ENCODE data around the gene ZWINT.
A peak's percentile ranks its signal among the peaks of the same experiment; 100 is the strongest.

ZWINT gene

DNA sequence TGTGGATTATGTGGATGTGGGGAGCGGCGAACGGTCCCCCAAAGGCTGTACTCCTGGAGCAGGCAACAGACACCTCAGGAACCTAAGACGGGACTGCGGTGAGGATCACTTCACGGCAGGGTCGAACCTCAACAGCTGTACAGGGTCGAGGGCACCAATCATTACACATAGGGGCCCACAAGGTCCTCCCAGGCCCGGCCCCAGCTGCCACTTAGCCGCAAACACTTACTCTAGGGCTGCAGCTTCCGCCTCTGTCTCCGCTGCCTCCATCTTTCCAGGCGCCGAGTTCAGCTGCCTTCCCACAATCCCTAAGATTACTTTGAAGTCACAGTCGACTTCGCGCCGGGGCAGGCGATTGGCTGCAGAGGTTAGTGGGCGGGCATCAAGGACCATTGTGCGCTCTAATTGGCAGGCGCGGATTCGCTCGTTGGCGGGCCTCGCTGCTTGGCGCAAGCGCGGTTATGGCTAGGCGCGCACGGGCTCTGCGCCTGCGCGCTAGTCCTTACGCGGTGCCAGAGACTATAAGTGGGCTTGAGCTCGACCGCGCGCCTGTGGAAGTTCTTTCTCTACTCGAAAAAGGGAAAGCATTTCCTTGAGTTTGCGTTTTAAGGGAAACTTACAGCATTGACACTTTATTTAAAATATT, at the start of gene ZWINT:
Gene ZWINT, minus strand, starts transcription at position 293 of the 646 bp plus-strand sequence. Its CDS starts 23 bp downstream, at position 270.
- Histone ChIP-seq H3K4me3 (ENCODE audit: low read length) (peak within 1 kb of the TSS; percentile 67), H3K4me1 (ENCODE audit: insufficient read depth, low read length) (peaks cover 10% of the 10 kb centered on the region), H2AFZ (ENCODE audit: low read depth, low read length) (peak within 1 kb of the TSS; percentile 94)

DNA sequence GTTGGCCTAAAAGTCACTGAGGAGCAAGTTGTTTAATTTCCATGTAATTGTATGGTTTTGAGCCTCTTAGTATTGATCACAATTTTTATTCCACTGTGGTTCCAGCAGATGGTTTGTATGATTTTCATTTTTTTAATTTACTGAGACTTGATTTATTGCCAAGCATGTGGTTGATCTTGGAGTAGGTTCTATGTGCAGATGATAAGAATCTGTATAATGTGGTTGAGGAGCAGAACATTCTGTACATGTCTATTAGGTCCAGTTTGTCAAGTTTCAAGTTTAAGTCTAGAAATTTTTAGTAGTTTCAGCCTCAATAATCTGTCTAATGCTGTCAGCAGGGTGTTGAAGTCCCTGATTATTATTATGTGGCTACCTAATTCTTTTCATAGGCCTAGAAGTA, 22.7 kb upstream of the ZWINT start:
- H3K36me3 ChIP-seq (ENCODE audit: insufficient read depth, low read length): no peaks in the 10 kb centered on the region
- no peak overlapping the region for H2AFZ ChIP-seq (ENCODE audit: low read depth, low read length)
- H3K27me3 ChIP-seq (ENCODE audit: insufficient read depth, low read length): no peaks in the 10 kb centered on the region
- H3K4me3 ChIP-seq (ENCODE audit: low read length): no peak overlapping the region
- no peaks in the 10 kb centered on the region for H3K4me1 ChIP-seq (ENCODE audit: insufficient read depth, low read length)
- H3K9me3 ChIP-seq (ENCODE audit: low read length): no peaks in the 10 kb centered on the region

More for the DNA sequence above, at the start of gene ZWINT:
- Histone ChIP-seq H3K27me3 (ENCODE audit: insufficient read depth, low read length) (no peaks in the 10 kb centered on the region), H3K9me3 (ENCODE audit: low read length) (no peaks in the 10 kb centered on the region), H3K36me3 (ENCODE audit: insufficient read depth, low read length) (peaks cover 24% of the 10 kb centered on the region)

- no peaks in the 10 kb centered on the region for H3K4me1 ChIP-seq (ENCODE audit: insufficient read depth, low read length)
- no peak overlapping the region for H2AFZ ChIP-seq (ENCODE audit: low read depth, low read length)
- H3K36me3 ChIP-seq (ENCODE audit: insufficient read depth, low read length): no peaks in the 10 kb centered on the region
- H3K27me3 ChIP-seq (ENCODE audit: insufficient read depth, low read length): no peaks in the 10 kb centered on the region
- peaks cover 9% of the 10 kb centered on the region for H3K9me3 ChIP-seq (ENCODE audit: low read length)
- no peak overlapping the region for H3K4me3 ChIP-seq (ENCODE audit: low read length)
These were observed 9.4 kb upstream of the ZWINT start for GRCh38 chr10:56370217-56371113.

DNA sequence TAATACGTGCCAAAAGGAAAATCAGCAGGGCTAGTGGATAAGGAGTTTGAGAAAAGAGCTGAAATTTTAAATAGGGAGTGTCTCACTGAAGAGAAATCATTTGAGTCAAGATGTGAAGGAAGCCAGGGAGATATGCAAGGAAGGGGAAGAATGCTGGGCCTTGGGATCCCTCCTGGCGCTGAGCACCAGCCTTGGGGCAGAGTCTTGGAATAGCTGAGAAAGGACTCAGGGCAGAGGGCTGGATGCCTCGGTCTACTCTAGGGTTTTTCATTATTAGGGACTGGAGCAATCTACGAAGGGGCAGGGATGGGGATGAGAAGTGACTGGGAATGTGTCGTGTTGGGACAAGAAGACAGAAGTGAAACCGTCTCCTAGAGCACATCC, 484 bp downstream of the ZWINT start:
- peaks cover 24% of the 10 kb centered on the region for H3K36me3 ChIP-seq (ENCODE audit: insufficient read depth, low read length)
- peak overlapping the region; percentile 94 for H2AFZ ChIP-seq (ENCODE audit: low read depth, low read length)
- H3K9me3 ChIP-seq (ENCODE audit: low read length): no peaks in the 10 kb centered on the region
- peaks cover 10% of the 10 kb centered on the region for H3K4me1 ChIP-seq (ENCODE audit: insufficient read depth, low read length)
- no peaks in the 10 kb centered on the region for H3K27me3 ChIP-seq (ENCODE audit: insufficient read depth, low read length)
- H3K4me3 ChIP-seq (ENCODE audit: low read length): peak overlapping the region; percentile 67

DNA sequence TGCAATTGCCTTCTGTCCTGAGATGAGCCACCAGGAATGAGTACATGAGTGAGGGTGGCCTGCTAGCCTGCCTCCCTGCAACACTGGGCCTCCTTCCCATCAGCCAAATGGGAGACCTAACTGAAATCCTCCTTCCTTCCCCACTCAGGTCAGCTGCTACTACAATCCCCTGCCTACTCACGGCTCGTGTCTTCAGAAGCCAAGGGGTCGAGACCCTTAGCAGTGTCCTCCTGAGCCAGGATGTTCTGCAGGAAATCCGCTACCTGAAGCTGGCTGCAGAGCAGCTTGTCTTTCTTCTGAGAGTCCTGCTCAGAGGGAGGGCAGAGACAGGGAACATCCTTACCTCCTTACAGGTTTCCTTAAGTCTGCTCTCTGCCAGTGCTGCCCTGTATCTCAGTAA, 1.2 kb downstream of the ZWINT start:
- Histone ChIP-seq H3K36me3 (ENCODE audit: insufficient read depth, low read length) (peaks cover 24% of the 10 kb centered on the region), H3K4me1 (ENCODE audit: insufficient read depth, low read length) (peaks cover 10% of the 10 kb centered on the region), H3K4me3 (ENCODE audit: low read length) (peak overlapping the region; percentile 67), H3K9me3 (ENCODE audit: low read length) (no peaks in the 10 kb centered on the region), H2AFZ (ENCODE audit: low read depth, low read length) (no peak overlapping the region), H3K27me3 (ENCODE audit: insufficient read depth, low read length) (no peaks in the 10 kb centered on the region)

- Histone ChIP-seq H2AFZ (ENCODE audit: low read depth, low read length) (no peak overlapping the region), H3K9me3 (ENCODE audit: low read length) (no peaks in the 10 kb centered on the region), H3K4me1 (ENCODE audit: insufficient read depth, low read length) (peaks cover 10% of the 10 kb centered on the region), H3K4me3 (ENCODE audit: low read length) (no peak overlapping the region), H3K36me3 (ENCODE audit: insufficient read depth, low read length) (peaks cover 24% of the 10 kb centered on the region), H3K27me3 (ENCODE audit: insufficient read depth, low read length) (no peaks in the 10 kb centered on the region)
These were observed 4.0 kb downstream of the ZWINT start for GRCh38 chr10:56357018-56357417.

- H3K9me3 ChIP-seq (ENCODE audit: low read length): no peaks in the 10 kb centered on the region
- no peak overlapping the region for H2AFZ ChIP-seq (ENCODE audit: low read depth, low read length)
These were observed 9.0 kb downstream of the ZWINT start for GRCh38 chr10:56351909-56352630.

GRCh38 chr10:56349611-56350010, 11.4 kb downstream of the ZWINT start:
- Histone ChIP-seq H3K4me1 (ENCODE audit: insufficient read depth, low read length) (no peaks in the 10 kb centered on the region), H3K4me3 (ENCODE audit: low read length) (no peak overlapping the region), H3K9me3 (ENCODE audit: low read length) (no peaks in the 10 kb centered on the region), H3K36me3 (ENCODE audit: insufficient read depth, low read length) (peaks cover 3% of the 10 kb centered on the region), H2AFZ (ENCODE audit: low read depth, low read length) (no peak overlapping the region), H3K27me3 (ENCODE audit: insufficient read depth, low read length) (no peaks in the 10 kb centered on the region)

More at GRCh38 chr10:56351909-56352630, 9.0 kb downstream of the ZWINT start:
- Histone ChIP-seq H3K4me1 (ENCODE audit: insufficient read depth, low read length) (no peaks in the 10 kb centered on the region), H3K36me3 (ENCODE audit: insufficient read depth, low read length) (peaks cover 3% of the 10 kb centered on the region), H3K4me3 (ENCODE audit: low read length) (no peak overlapping the region), H3K27me3 (ENCODE audit: insufficient read depth, low read length) (no peaks in the 10 kb centered on the region)

- Histone ChIP-seq H3K9me3 (ENCODE audit: low read length) (no peaks in the 10 kb centered on the region), H3K27me3 (ENCODE audit: insufficient read depth, low read length) (no peaks in the 10 kb centered on the region), H3K4me3 (ENCODE audit: low read length) (no peak overlapping the region), H2AFZ (ENCODE audit: low read depth, low read length) (no peak overlapping the region), H3K36me3 (ENCODE audit: insufficient read depth, low read length) (peaks cover 3% of the 10 kb centered on the region), H3K4me1 (ENCODE audit: insufficient read depth, low read length) (no peaks in the 10 kb centered on the region)
These were observed 13.0 kb downstream of the ZWINT start for GRCh38 chr10:56348101-56348500.

DNA sequence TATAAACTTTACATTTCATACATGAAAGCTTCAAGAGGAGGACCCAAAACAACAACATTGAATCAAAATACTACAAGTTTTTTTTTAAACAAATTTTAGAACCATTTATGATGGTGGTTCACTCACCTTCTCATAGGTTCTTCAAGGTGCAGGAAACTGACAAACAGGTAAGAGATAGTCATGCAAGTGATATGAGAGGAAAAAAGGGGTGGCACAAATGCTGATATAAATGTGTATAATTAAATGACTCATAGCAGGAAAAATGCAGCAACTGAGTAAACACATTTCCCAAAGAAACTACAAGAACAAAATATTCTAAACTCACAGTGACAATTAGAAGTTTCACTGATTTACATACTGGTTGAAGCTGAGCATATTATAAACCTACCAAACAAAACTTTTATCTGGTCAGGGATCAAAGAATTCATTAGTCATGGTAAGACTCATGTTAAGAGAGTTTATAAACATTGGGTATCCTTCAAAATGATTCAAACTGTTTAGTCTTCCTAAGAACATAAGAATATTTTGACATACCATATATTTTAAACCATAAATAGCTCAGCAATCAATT, 14.1 kb downstream of the ZWINT start:
- Histone ChIP-seq H3K4me3 (ENCODE audit: low read length) (no peak overlapping the region), H2AFZ (ENCODE audit: low read depth, low read length) (no peak overlapping the region), H3K27me3 (ENCODE audit: insufficient read depth, low read length) (no peaks in the 10 kb centered on the region)

GRCh38 chr10:56341612-56342011, 19.4 kb downstream of the ZWINT start:
- no peaks in the 10 kb centered on the region for H3K27me3 ChIP-seq (ENCODE audit: insufficient read depth, low read length)
- H3K4me1 ChIP-seq (ENCODE audit: insufficient read depth, low read length): no peaks in the 10 kb centered on the region
- H2AFZ ChIP-seq (ENCODE audit: low read depth, low read length): no peak overlapping the region
- no peaks in the 10 kb centered on the region for H3K36me3 ChIP-seq (ENCODE audit: insufficient read depth, low read length)
- no peaks in the 10 kb centered on the region for H3K9me3 ChIP-seq (ENCODE audit: low read length)
- H3K4me3 ChIP-seq (ENCODE audit: low read length): no peak overlapping the region

More for the DNA sequence above, 14.1 kb downstream of the ZWINT start:
- Histone ChIP-seq H3K9me3 (ENCODE audit: low read length) (no peaks in the 10 kb centered on the region), H3K4me1 (ENCODE audit: insufficient read depth, low read length) (no peaks in the 10 kb centered on the region), H3K36me3 (ENCODE audit: insufficient read depth, low read length) (peaks cover 2% of the 10 kb centered on the region)

- H3K9me3 ChIP-seq (ENCODE audit: low read length): no peaks in the 10 kb centered on the region
- no peak overlapping the region for H2AFZ ChIP-seq (ENCODE audit: low read depth, low read length)
- H3K4me1 ChIP-seq (ENCODE audit: insufficient read depth, low read length): no peaks in the 10 kb centered on the region
- H3K4me3 ChIP-seq (ENCODE audit: low read length): no peak overlapping the region
- H3K36me3 ChIP-seq (ENCODE audit: insufficient read depth, low read length): no peaks in the 10 kb centered on the region
- no peaks in the 10 kb centered on the region for H3K27me3 ChIP-seq (ENCODE audit: insufficient read depth, low read length)
These were observed 31.1 kb downstream of the ZWINT start for GRCh38 chr10:56329961-56330360.
